NT2/D1 (cell line): ENCODE results near the gene ZBTB3.
"Not testable (repeated sequence)": the region's sequence is repeated elsewhere in the genome, so short reads cannot be mapped to it uniquely, and the experiment has no call there.

Experiments
- DNase-seq: peaks from one replicate; pipeline ENCODE4 v3.0.0-alpha.2; 2011; ENCODE audit warnings: low read depth, low spot score
- H3K27me3 ChIP-seq: 2 replicates; pipeline ENCODE4 v1.6.0; 2011; ENCODE audit warnings: mild to moderate bottlenecking; ENCODE audit not compliant: insufficient read length, insufficient read depth
- H3K36me3 ChIP-seq: 2 replicates; pipeline ENCODE4 v1.6.1; 2011; ENCODE audit warnings: mild to moderate bottlenecking, low read length, mixed read lengths; ENCODE audit not compliant: insufficient read depth, insufficient read length
- H3K4me1 ChIP-seq: 2 replicates; pipeline ENCODE4 v1.5.1; 2011; ENCODE audit not compliant: insufficient read depth, insufficient read length
- H3K4me3 ChIP-seq: 2 replicates; pipeline ENCODE4 v1.5.1; 2011; ENCODE audit warnings: low read depth; ENCODE audit not compliant: insufficient read length
- H3K9ac ChIP-seq: 2 replicates; pipeline ENCODE4 v1.6.0; 2011; ENCODE audit warnings: low read depth; ENCODE audit not compliant: insufficient read length
- H3K9me3 ChIP-seq: 2 replicates; pipeline ENCODE4 v1.5.1; 2011; ENCODE audit warnings: mild to moderate bottlenecking, low read length; ENCODE audit not compliant: insufficient read depth
- SUZ12 ChIP-seq: IDR thresholded peaks from 2 replicates; pipeline ENCODE4 v1.6.1; 2011; ENCODE audit not compliant: insufficient read length, insufficient read depth; ENCODE audit errors: extremely low read depth
- YY1 ChIP-seq: IDR thresholded peaks from 2 replicates; pipeline ENCODE4 v1.6.1; 2011; ENCODE audit not compliant: insufficient read length, insufficient read depth
- ZNF274 ChIP-seq: IDR thresholded peaks from 2 replicates; pipeline ENCODE4 v1.6.1; 2011; ENCODE audit warnings: mild to moderate bottlenecking, low read depth, low read length

Gene ZBTB3

GRCh38 chr11:62752994-62753735, 795 bp downstream of the ZBTB3 start:
- peaks cover 6% of the 10 kb centered on the region for H3K4me1 ChIP-seq
- no peaks in the 10 kb centered on the region for H3K27me3 ChIP-seq
- no peaks in the 10 kb centered on the region for H3K9me3 ChIP-seq
- peaks cover 25% of the 10 kb centered on the region for H3K36me3 ChIP-seq
- H3K4me3 ChIP-seq: peak overlapping the region; percentile 98
- TF ChIP-seq ZNF274 (no peak), YY1 (no peak), SUZ12 (no peak)
- peak overlapping the region; percentile 98 for H3K9ac ChIP-seq
- DNase-seq: no peak

- peaks cover 8% of the 10 kb centered on the region for H3K4me1 ChIP-seq
- TF ChIP-seq YY1 (no peak), SUZ12 (no peak), ZNF274 (no peak)
- DNase-seq: no peak
- peaks cover 29% of the 10 kb centered on the region for H3K36me3 ChIP-seq
- H3K4me3 ChIP-seq: no peak overlapping the region
- H3K9ac ChIP-seq: peak overlapping the region; percentile 16
- H3K9me3 ChIP-seq: no peaks in the 10 kb centered on the region
- H3K27me3 ChIP-seq: no peaks in the 10 kb centered on the region
Observed at GRCh38 chr11:62752177-62752785, 1.7 kb downstream of the ZBTB3 start.

- H3K36me3 ChIP-seq: peaks cover 30% of the 10 kb centered on the region
- DNase-seq, H3K9me3 ChIP-seq, H3K27me3 ChIP-seq, H3K4me1 ChIP-seq, H3K4me3 ChIP-seq, H3K9ac ChIP-seq: not testable (repeated sequence)
Observed at GRCh38 chr11:62749931-62750330, 4.0 kb downstream of the ZBTB3 start.

- Histone ChIP-seq H3K9ac (no peak overlapping the region), H3K36me3 (peaks cover 22% of the 10 kb centered on the region), H3K9me3 (no peaks in the 10 kb centered on the region), H3K4me3 (no peak overlapping the region), H3K4me1 (peaks cover 2% of the 10 kb centered on the region), H3K27me3 (no peaks in the 10 kb centered on the region)
- DNase-seq: no peak
- TF ChIP-seq YY1 (no peak), SUZ12 (no peak)
Observed at GRCh38 chr11:62747475-62748160, 6.3 kb downstream of the ZBTB3 start.

- H3K27me3 ChIP-seq: no peaks in the 10 kb centered on the region
- no peaks in the 10 kb centered on the region for H3K4me1 ChIP-seq
- no peak overlapping the region for H3K9ac ChIP-seq
- TF ChIP-seq SUZ12 (no peak), YY1 (no peak), ZNF274 (no peak)
- peaks cover 69% of the 10 kb centered on the region for H3K36me3 ChIP-seq
- no peak overlapping the region for H3K4me3 ChIP-seq
- DNase-seq: no peak
- H3K9me3 ChIP-seq: no peaks in the 10 kb centered on the region
Observed at GRCh38 chr11:62737196-62737595, 16.8 kb downstream of the ZBTB3 start.

- Histone ChIP-seq H3K4me1 (no peaks in the 10 kb centered on the region), H3K9me3 (no peaks in the 10 kb centered on the region), H3K9ac (no peak overlapping the region), H3K27me3 (no peaks in the 10 kb centered on the region), H3K4me3 (no peak overlapping the region), H3K36me3 (peaks cover 47% of the 10 kb centered on the region)
- DNase-seq: no peak
- TF ChIP-seq SUZ12 (no peak), YY1 (no peak), ZNF274 (no peak)
Observed at GRCh38 chr11:62732830-62733229, 21.1 kb downstream of the ZBTB3 start.

- not testable (repeated sequence) for H3K27me3 ChIP-seq, H3K4me1 ChIP-seq, H3K9ac ChIP-seq, H3K9me3 ChIP-seq, DNase-seq, H3K4me3 ChIP-seq
- peaks cover 46% of the 10 kb centered on the region for H3K36me3 ChIP-seq
Observed at GRCh38 chr11:62730076-62730475, 23.9 kb downstream of the ZBTB3 start.
